Muscle of arm (tissue), 12 donors: ENCODE results near the gene WDFY2. TPM values are rescaled to one million over a fixed set of nuclear protein-coding genes. Genes with fewer than 3 reads are reported as not detected.

ENCODE experiments used
- DNase-seq: peaks from one replicate; pipeline ENCODE4 v3.0.0-alpha.2; 2013
- polyA plus RNA-seq, 12 donors: library from polyadenylated mRNA; unstranded; fragments of 120-200 nt; gene quantifications; one replicate each; pipeline ENCODE4 v1.2.1, GENCODE V29; 2013; ENCODE audit not compliant: insufficient read length in 12 of 12

The WDFY2 gene
- polyA plus RNA-seq, 12 donors: 5.5 to 29.5 (median 9.5) TPM; not detected in 1

DNA sequence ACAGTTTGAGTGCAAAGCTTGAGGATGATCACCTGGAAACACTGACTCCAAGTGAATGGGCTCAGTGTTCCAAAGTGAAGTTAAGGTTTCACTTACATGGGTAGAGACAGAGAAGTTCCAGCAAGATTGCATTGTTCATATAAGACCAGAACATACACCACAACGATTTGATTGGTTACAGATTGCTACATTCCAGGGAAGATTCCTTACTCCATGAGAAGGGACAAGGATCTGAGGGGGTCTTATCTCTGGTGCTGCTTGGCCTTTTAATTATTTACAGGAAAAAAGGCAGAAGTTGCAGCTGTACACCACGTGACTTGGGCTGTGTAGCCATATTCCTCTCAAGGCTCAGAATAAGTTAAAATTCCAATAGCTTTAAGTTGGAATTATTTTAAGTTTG, 12.3 kb downstream of the WDFY2 start:
- no peak for DNase-seq

GRCh38 chr13:51599444-51600176, 15.3 kb downstream of the WDFY2 start:
- no peak for DNase-seq

- DNase-seq: no peak
These were observed 16.4 kb downstream of the WDFY2 start for GRCh38 chr13:51600703-51601102.

DNA sequence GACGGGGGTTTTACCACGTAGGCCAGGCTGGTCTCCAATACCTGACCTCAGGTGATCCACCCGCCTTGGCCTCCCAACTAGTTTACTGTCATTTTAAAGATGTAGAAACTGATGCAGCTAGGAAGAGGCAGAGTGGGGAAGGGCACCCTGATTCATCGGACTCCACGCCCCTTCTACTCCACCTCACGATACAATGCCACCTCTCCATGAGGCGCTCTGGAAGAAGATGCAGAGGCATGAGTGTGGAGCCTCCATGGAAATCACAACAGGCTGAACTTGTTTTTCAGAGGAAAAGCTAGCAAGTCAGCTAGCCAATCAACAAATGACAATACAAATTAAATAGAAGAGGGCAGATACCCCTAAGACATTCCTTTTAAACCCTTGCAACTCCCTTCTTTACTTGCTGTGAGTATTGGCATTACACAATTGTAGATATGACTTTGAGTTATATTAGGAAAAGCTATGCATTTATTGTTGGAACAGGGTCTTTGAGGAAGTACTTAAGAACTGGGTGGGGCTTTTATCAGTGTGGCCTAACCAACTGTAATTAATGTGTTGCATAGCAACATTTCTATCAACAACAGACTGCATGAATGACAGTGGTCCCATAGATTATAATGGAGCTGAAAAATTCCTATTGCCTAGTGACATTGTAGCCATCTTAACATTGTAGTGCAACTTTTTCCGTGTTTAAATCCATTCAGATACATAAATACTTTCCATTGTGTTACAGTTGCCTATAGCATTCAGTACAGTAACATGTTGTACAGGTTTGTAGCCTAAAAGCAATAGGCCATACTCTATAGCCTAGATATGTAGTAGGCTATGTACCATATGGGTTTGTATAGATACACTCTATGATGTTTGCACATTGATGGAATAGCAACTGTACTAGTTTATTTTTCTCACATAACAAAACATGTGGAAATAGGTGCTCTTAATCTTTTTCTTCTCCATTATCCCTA, 17.6 kb downstream of the WDFY2 start:
- DNase-seq: no peak

DNA sequence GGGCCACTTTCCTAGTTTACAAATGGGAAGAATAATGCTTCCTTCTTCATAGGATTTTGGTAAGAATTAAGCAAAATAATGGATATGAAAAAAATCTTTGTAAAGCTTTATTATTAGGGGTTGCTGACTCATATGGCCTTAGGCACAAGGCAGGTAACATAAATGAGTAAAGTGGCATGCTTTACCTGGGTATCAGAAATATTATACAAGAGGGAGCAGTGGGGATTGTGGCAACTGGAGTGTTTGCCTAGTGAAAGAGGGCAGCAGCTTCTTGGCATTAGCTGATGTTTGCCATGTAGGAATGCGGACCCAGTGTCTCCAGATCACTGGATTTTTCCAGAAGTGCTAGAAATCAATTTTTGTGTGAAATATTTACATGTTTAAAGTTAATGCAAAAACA, 19.5 kb downstream of the WDFY2 start:
- no peak for DNase-seq

- no peak for DNase-seq
These were observed 21.4 kb downstream of the WDFY2 start for GRCh38 chr13:51605698-51606097.

DNA sequence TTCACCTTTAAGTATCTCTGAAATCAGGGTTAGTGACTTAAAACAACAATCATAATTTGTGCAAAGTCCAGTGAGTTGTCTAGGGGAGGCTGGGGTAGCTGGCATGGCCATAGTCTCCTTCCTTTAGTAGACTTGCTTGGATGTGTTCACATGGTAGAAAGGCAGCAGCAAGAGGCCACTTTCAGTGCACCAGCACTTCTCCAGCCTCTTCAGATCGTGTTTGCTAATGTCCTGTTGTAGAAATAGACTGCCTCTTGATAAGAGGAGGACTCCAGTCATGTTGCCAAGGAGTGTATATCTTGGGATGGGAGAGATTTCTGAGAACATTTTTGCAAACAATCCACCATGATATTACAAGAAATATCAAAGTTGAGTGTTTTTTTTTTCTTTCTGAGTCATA, 22.9 kb downstream of the WDFY2 start:
- DNase-seq: no peak

GRCh38 chr13:51608857-51609406, 24.7 kb downstream of the WDFY2 start:
- no peak for DNase-seq

DNA sequence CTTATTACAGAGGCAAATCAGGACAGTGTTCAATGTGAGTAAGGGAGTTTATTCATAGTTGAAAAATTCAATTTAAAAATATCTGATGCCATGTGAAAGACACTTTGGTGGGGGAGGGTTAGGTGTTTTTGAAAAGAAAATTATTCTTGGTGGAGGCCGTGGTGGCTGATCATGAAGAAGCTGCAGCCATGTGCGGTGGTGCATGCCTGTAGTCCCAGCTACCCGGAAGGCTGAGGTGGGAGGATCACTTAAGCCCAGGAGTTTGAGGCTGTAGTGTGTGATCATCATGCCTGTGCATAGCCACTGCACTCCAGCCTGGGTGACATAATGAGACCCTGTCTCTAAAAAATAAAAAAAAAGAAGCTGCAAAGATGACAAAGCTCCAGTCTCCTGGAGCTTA, 28.6 kb downstream of the WDFY2 start:
- no peak for DNase-seq

GRCh38 chr13:51613535-51613934, 29.3 kb downstream of the WDFY2 start:
- no peak for DNase-seq

DNA sequence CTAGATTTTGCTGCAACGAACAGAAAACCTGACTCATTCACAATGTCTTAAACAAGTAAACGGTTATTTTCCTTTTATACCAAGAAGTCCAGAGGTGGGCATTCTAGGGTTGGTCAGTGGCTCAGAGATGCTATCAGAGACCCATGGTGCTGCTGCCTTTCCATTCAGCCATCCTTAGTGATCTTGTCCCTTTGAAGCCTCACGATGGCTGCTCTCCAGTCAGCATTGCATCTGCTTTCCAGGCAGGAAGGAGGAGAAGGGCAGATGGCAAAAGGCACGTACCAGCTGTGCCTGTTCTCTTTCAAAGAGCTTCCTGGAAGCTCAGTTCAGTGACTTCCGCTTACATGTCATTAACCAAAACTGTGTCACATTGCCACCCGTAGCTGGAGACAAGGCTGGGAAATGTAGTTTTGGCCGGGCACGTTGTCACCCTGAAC, 30.1 kb downstream of the WDFY2 start:
- no peak for DNase-seq

DNA sequence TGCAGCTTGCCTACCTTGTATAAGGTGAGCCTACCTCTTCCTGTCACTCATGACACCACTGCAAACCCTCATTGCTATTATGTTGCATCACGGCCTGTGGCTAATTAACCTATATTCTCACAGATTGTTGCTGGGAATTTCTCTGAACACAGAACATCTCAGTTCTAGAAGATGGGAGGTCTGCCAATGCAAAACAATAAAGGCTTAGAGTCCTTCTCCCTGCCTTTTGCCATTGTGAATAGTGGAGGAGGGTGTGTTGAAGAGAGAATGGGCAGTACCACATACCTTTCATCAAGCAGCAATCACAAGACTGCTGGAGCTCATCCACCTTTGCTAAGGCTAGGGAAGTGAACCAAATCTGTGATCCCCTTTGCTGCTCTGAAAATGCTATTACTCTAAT, 34.4 kb downstream of the WDFY2 start:
- no peak for DNase-seq

DNA sequence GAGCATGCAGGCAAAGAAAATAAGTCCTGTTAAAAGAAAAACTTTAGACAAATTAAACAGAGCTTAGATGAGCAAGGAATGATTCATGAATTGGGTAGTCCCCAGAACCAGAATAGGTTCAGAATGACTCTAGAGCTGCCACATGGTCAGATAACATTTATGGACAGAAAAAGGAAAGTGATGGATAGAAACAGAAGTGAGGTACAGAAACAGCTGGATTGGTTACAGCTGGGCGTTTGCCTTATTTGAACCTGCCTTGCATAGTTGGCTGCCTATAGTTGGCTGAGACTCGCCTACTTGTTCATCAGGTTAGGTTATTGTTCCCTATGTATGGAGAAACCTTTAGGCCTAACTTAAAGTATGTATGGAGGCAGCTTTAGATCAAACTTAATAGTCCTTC, 35.4 kb downstream of the WDFY2 start:
- no peak for DNase-seq

- DNase-seq: no peak
These were observed 36.1 kb downstream of the WDFY2 start for GRCh38 chr13:51620165-51620983.

- DNase-seq: no peak
These were observed 37.3 kb downstream of the WDFY2 start for GRCh38 chr13:51621602-51622001.

DNA sequence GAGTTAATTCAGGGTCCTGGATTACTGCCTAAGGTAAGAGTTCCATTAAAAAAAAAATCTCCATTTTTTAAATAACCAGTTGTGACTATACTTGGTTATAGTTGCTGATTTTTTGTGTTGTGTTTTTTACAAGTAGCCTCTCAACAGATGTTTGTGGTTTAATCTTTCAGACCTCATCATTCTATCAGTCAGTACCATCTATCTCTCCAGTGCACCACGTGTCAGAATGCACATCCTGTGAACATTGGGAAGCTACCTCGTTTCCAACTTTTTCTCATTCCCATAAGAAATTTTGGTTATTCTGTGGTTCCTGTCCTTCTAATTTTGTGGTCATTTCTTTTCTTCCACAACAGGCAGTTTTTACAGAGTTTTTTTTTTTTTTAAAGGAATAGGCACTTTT, 39.2 kb downstream of the WDFY2 start:
- DNase-seq: no peak

GRCh38 chr13:51624207-51624606, 39.9 kb downstream of the WDFY2 start:
- DNase-seq: no peak

DNA sequence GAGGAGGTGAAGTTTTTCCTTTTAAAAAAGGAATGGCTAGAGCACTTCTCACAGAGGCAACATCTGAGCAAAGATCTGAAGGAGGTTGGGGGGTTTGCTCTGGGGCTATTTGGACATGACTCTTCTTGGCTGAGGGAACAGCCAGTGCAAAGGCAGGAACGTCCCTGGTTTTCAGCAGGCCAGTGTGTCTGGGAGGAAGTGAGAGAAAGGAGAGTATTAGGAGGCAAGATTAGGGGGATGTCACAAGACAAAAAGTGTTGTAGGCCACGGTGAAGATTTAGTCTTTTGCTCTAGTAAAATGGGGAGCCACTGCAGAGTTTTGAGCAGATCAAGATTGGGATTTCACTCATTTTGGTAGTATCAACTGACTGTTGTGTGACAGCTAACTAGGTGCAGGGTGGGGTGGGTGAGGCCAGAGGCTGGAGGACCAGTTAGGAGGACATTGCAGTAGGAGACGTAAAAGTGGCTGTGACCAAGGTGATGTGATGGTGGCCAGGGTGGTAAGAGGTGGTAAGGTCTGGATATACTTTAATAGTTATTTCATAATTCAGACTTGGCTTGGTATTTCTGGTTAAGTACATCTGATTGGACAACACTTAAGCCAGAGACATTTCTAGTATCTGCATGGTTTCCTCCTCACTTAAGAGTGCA, 40.6 kb downstream of the WDFY2 start:
- no peak for DNase-seq

DNA sequence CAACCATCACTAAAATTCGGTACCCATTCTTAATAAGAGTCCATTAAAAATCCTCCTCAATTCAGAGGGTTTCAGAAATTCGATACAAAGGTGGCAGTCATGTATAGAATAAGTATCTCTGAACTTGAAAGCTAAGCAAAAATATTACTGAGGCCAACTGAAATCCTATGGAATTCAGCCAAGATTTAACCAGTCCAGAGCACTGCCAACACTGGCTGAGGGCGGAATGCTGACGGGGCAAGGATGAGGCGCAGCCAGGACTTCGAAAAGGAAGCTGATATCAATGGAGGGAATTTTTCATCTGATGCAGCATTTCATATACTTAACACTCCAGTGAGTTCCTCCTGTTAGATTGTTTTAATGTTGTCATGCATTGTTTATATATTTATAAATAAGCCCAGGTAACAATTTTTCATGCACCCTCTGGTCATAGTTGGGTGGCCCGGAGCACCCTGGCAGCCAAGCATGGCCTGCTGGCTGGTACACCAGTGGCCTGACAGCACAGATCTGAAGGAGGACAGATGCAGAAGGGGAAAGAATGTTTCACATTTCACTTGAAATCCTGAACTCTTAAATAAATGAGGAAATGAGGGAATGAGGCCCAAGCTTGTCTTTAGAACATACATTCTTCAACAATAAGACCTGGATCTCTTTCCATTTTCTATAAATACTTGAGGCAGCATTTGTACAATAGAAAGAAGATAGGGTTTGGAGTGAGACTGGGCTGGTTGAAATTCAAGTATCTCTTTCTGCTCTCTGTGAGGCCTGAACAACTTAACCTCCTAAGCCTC, 41.5 kb downstream of the WDFY2 start:
- DNase-seq: no peak

DNA sequence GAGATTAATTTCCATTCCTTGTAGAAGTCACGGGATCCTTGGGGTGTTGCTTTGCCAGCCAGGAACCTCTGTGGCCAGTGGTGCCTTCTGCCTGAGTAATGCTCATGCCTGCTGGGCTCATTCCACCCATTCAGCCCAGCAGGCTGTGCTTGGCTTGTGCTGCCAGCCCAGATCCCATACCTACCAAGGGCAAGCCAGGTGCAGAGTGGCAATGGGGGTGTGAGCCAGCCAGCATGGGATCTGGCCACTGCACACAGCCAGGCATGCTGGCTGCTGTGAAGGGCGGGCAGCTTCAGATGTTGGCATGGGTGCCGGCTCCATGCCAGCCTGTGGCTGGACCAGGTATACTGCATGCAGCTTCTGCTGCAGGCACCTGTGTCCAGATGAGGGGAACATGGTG, 42.5 kb downstream of the WDFY2 start:
- DNase-seq: no peak
